Nucleus accumbens (tissue), 56 donors: ENCODE measurements around the gene RPS21.

Source experiments
- DNase-seq, 56 donors: peaks; one replicate each; lab custom pipeline; 2025; lab: John Stamatoyannopoulos, UW

Gene RPS21

GRCh38 chr20:62433658-62434497 is 47.0 kb downstream of the RPS21 start:
- DNase-seq, result peak in 18 of 56 donors; percentile 3 to 55 (median 24)

GRCh38 chr20:62436692-62437091 is 49.8 kb downstream of the RPS21 start:
- no peak for DNase-seq

- DNase-seq, result no peak
These were observed 50.6 kb downstream of the RPS21 start for GRCh38 chr20:62437496-62437895.

- peak in 2 of 56 donors; percentile 6 to 15 for DNase-seq
These were observed 51.0 kb downstream of the RPS21 start for GRCh38 chr20:62437927-62438326.
